GM21619 (cell line): ENCODE data around the gene PDGFB.

Experiments
- ATAC-seq: cut with Tn5 transposase; IDR thresholded peaks from one replicate; pipeline ENCODE4 v1.9.1; 2021; ENCODE audit not compliant: unreplicated experiment

Gene PDGFB

GRCh38 chr22:39254789-39255298, 10.1 kb upstream of the PDGFB start:
- ATAC-seq, result no peak

GRCh38 chr22:39254122-39254521, 9.3 kb upstream of the PDGFB start:
- ATAC-seq, result no peak

DNA sequence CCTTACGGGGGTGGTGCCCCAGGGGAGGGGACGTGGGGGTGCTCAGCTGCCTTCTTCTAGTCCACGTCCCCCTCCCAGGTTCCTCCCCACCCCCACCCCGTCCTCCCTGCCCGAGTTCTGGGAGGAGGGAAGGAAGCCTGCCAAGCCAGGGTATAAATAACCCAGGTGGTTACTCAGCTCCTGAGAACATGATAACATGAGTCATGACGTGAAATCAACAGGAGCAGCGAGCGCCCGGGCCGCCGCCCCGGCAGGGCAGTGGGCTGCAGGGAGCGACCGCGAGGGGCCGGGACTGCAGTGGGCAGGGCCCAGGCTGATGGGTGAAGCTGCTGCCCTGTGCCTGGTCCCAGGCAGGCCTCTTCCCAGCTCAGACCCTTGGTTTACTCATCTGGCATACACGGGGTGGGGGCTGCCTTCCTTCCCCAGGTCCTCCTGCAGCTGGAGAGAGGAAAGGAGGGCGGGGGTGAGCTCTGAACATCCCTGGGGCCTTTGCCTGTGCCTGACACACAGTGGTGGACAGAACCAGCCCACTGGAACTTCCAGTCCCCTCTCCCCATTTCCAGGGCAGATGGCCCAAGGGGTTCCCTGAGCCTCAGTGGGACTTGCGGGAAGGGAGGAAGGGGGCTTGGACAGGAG, 8.8 kb upstream of the PDGFB start:
- ATAC-seq, result no peak

DNA sequence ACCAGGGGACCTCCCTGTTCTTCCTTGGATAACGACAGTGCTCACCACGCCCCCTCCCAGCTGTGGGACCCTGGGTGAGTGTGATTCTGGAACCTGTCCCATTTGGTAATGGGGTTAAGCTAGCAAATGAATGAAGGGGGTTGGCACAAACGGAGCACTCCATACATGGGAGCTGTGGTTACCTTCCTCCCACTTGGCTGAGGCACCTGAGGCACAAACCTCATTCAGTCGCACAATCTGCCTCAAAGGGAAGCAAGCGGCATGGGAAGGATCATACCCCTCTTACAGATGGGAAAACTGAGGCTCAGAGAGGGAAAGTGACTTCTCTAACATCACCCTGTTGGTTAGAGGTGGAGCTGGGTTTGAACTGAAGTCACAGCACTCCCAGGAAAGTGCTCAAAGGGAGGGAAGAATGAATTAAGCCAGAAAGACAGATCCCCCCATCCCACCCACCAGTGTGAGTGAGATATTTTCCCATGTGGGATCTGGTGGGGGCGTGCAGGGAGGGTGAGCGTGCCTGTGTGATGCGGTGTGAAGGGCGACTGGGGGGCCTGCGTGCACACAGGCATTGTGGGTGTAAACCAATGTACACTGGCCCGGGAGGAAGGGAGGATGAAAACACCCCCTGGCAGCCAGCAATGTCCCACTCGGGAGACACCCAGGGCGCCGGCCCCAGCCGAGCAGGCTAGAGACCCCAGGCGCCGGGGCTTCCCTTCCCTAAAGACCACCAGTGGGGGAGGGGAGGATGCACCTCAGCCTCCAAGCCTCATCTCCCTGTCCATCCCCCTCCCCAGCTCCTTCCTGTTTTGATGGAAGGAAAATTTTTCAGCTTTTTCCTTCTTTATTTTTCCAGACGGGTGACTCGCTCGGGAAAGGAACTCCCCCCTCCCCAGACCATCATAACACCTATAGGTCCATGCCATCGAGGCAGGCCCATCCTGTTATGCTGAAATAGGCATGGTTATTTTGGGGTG, 8.0 kb upstream of the PDGFB start:
- no peak for ATAC-seq

DNA sequence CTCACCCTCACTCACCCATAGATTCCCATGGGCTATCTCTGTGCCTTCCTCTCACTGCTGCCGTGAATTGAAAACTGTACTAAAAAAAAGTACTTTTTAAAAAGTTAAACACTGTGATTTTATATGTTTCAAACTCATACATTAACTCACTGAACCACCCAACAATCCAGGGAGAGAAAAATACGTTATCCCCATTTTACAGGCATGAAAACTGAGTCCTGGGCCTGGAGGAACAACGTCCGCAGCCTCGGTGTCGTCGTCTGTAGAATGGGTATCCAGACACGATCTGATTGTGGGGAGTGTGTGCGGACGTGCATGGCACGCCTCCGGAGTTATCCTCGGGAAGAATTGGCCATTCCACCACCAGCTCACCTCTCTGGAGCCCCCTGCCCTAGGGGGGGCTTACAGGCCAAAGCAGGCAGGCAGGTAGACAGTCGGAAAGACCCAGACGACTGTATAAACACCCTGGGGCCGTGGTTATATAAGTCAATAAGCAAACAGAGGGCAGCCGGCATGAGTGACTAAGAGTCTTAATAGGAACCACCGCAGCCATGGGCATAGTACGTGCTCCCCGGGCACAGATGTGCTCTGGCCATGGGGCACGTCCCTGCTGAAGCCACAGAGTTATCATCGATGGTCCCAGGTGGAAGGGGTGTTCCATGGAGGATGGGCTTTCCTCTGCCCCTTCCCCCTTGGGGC, 7.1 kb upstream of the PDGFB start:
- no peak for ATAC-seq

DNA sequence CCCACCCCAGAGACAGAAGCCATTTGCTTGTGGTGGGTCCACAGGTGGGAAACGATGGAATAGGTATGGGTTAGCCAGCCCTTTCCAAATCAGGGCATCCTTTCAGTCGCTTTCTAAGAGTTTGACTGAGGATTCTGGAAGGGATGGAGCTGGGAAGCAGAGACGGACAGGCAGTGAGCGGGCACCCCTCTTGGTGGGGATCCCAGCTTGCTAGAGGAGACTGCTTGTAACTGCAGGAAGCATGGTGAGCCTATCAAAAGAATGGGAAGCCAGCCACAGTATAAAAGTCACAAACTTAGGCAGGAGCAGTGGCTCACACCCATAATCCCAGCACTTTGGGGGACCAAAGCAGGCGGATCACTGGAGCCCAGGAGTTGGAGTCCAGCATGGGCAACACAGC, 6.1 kb upstream of the PDGFB start:
- no peak for ATAC-seq

DNA sequence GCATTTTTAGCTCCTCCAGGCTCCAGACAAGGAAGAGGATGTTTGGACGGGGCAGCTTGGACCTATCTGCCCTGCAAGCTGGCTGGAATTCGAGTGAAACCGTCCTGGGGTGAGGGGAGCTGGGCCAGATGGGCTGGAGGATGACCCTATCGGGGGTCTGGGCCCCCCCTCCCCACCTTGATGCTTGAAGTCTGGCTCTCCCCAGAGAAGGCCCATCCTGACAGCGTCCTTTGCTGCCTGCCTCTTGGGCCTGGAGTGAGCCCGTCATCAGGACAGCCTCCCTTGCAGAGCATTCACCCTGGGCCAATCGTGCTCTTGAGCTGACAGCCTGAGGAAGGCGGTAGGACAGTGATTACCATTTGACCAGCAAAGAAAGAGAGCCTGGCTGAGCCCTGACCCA, 5.3 kb upstream of the PDGFB start:
- ATAC-seq, result no peak

DNA sequence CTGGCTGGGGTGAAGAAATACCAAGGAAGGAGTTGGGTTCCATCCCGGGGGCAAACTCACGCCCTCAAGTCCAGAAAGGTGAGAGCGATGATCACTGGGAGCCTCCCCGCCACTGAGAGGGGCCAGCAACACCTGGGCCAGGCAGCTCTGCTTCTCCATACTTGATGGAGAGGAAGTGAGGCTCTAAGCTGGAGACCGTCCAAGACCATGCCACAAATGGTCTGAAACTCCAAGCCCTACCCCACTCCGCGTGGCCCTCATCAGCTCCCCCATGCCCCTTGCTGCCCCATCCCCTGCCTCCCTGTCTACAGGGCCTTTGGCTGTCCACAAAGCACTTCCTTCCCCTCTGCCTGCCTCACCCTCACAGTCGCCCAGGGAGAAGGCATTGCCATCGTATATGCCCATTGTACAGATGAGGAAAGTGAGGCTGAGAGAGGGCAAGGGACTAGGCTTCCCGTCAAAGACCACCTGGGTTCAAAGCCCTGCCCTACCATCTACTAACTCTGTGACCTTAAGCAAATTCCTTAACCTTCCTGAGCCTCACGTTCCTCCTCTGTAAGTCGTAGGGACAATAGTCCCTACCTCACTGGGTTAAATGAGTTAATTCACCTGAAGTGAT, 4.4 kb upstream of the PDGFB start:
- no peak for ATAC-seq

- ATAC-seq, result no peak
Measured at GRCh38 chr22:39248254-39248653, 3.5 kb upstream of the PDGFB start.

- no peak for ATAC-seq
Measured at GRCh38 chr22:39247361-39247760, 2.6 kb upstream of the PDGFB start.

DNA sequence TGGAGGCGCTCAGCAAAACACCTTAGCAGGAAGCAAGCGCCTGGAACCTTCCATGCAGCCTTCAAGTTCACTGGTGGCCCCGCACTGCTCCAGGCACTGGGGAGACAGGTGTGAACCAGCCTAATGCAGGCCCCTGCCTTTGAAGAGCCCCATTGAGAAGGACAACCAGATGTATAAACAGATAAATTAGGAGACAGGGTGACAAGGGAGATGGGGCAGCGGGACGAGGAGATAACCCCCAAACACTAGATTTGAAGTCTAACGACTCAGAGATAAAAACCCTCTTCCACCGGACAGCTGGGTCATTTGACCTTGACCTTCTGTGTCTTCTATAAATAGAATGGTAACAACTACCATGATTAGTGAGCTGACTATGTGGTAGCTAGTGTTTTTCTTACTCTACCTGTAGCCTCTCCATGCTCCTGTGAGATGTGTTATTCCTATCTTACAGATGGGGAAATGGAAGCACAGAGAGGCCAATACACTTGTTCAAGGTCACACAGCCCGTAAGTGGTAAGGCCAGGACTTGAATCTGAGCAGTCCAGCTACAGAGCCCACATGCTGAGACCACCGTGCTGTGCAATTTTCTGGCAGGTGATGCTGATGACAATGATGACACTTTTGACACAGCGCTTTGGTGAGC, 2.0 kb upstream of the PDGFB start:
- ATAC-seq, result no peak

DNA sequence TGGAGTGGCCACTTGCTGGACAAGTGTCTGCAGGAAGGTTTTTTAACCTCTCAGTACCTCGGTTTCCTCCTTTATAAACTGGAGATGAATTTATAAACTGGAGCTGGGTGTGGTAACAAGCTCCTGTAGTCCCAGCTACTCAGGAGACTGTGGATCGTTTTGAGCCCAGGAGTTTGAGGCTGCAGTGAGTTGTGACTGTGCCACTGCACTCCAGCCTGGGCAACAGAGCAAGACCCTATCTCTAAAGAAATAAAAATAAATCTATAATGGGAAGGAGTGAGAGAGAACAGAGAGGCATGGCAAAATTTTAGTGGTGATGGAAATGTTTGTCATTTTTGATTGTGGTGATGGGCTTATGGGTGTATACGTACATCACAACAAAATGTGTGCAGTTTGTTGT, 1.4 kb upstream of the PDGFB start:
- no peak for ATAC-seq

- ATAC-seq, result no peak
Measured at GRCh38 chr22:39245130-39246039, 603 bp upstream of the PDGFB start.

DNA sequence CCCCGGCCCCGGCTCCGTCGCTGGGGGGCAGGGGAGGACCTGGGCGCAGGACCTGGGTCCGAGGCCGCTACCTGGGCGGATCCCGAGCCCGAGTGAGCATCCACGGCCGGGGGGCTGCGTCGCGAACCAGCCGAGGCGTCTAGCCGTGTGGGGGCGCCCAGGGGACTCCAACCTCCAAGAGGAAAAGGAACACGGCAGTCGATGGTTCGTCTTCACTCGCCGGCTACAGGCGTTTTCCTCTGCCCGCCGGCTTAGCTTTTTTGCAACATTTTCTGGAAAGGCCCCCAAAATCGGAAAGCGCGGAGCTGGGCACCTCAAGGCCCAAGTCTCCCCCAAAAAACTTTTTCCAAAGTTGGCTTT, 666 bp downstream of the PDGFB start:
- no peak for ATAC-seq

DNA sequence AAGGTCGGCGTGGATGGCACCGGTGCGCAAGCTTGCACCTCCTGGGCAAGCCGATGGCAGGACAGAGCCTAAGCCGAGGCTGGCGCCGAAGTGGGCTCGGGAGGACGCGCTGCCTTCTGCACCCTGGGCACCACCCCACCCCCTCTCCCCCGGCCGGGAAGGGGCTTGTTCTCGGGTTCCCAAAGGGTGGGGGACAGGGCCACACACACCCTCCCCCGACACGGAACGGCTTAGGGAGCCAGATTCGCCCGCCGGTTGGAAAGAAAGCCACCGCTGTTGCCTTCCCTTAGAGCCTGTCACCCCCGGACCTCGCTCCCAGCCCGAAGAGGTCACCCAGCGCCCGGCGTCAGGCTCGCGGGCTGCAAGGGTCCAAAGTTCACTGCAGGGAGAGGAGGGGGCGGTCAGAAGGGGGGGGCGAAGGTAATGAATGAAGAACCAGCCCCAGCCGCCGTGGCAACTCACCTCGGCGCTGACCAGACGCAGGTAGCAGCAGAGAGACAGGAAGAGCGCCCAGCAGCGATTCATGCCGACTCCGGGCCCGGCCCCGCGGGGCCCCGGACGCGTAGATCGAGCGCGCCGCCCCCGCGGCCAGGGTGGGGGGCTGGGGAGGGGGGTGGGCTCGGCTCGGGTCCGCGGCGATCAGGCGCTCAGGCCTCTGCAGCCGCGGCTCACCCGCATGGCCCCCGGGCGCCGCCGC, 1.2 kb downstream of the PDGFB start:
- no peak for ATAC-seq

DNA sequence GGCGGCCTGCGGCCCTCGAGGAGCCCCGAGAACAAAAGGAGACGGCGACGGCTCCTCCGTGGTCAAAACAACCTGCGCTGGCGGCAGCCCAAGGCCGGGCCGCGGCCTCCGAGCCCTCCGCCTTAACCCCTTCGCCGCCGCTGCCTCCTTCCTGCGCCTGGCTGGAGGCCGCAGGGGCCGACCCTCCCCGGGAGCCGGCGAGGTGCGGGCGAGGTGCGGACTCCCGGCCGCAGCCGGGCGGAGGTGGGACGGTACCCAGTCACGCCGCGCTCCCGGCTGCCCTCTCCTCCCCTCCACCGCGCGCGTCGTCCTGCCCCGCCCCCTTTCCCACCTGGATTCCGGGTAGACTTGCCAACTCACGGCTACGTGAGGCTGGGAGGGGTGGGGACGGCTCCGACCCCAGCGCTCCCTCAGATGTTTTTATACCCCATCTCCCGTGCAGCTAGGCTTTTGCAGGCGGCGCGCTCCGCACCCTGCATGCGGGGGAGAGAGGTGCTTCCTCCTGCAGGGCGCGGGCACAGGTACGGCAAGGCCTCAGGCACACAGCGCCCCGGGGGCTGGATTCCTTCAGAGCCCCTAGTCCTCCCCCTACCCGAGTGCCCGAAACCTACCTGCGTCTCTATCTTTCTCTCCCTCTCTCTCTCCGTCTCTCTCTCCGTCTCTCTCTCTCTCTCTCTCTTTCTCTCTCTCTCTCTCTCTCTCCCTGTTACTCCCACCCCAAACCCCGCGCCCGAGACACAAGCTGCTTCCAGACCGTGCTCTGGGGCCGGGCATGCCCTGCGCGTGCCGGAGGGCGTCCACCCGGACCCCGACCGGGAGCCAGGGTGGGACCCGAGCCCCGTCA, 2.0 kb downstream of the PDGFB start:
- no peak for ATAC-seq

DNA sequence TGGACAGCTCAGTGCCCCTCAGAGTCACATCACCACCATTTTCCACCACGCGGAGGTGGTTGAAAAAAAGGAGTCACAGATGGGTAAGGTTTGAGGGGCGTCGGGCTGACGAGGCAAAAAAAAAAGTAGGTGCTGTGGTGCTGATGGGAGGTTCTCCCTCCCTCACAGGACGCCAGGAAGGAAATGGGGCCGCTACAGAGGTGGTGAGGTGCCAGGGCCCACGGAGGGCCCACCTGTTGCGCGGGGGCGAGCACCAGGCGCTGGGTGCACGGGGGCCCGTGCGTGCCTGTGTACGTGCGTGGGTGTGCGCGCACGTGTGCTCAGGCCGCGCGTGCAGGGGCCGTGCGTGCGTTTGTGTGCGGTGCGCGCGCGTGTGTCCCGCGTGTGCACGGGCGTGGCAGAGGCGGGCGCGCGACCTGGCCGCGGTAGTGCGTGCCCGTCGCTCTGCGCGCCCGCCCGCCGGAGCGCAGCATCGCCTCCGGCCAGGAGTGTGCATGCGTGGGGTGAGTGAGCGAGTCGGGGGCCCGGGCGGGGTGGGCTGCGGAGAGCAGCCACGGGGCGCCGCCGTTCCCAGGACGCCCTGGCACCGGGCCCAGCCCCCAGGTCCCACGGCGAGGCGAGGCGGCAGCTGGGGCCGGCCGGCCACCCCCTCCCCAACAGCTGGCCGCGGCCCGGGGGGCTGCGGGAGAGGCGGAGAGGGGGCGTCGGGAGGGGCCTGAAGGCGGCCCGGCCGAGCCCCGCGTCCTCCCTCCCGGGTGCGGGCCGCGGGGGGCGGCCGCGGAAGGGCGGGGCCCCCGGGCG, 2.8 kb downstream of the PDGFB start:
- no peak for ATAC-seq
